Measurements from ENCODE around the gene SULT1A3. TPM values are rescaled to one million over a fixed set of nuclear protein-coding genes. Genes with fewer than 3 reads are reported as not detected.
"Not testable (repeated sequence)": the region's sequence is repeated elsewhere in the genome, so short reads cannot be mapped to it uniquely, and the experiment has no call there.

Gene SULT1A3
- total RNA-seq, 1 experiment from 2014 or later, result 6.5 TPM

DNA sequence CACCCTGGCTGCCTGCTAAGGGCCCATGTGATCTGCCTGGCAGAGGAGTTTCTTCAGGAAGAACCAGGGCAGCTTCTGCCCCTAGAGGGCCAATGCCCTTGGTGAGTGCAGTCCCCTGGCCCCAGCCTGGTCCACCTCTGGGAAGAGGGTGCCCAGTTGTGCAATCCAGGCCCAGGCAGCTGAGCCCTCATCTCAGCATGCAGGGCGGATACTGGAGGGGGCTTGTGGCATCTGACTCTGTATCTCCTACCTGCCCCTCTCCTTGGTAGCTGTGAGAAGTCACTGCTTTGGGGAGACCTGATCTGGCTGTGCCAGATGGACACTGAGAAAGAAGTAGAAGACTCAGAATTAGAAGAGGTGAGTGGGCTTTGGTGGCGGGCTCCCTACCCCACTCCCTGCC, 2.1 kb upstream of the SULT1A3 start:
- not testable (repeated sequence) for H3K27me3 ChIP-seq (ENCODE audit: control insufficient read depth, insufficient read depth, low read length); H3K36me3 ChIP-seq (replicated peaks; ENCODE audit: control insufficient read depth, insufficient read depth, low read length); DNase-seq; H3K4me3 ChIP-seq (ENCODE audit: insufficient read depth, low read depth, low read length)

DNA sequence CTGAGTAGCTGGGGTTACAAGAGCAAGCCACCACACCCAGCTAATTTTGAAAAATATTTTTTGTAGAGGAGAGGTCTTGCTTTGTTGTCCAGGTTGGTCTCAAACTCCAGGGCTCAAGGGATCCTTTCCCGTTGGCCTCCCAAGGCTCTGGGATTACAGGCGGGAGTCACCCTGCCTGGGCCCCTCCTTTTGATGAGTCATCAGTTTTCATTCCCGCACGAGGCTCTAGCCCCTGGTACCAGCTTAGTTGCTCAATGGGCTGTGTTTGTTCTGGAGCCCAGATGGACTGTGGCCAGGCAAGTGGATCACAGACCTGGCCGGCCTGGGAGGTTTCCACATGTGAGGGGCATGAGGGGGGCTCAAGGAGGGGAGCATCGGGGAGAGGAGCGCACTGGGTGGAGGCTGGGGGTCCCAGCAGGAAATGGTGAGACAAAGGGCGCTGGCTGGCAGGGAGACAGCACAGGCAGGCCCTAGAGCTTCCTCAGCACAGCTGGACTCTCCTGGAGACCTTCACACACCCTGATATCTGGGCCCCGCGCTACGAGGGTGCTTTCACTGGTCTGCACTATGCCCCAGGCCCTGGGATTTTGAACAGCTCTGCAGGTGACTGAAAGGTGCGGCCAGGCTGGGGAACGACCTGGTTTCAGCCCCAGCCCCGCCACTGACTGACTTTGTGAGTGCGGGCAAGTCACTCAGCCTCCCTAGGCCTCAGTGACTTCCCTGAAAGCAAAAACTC, 721 bp downstream of the SULT1A3 start:
- H3K4me3 ChIP-seq (ENCODE audit: insufficient read depth, low read depth, low read length); H3K27me3 ChIP-seq (ENCODE audit: control insufficient read depth, insufficient read depth, low read length); DNase-seq; H3K36me3 ChIP-seq (replicated peaks; ENCODE audit: control insufficient read depth, insufficient read depth, low read length): not testable (repeated sequence)

DNA sequence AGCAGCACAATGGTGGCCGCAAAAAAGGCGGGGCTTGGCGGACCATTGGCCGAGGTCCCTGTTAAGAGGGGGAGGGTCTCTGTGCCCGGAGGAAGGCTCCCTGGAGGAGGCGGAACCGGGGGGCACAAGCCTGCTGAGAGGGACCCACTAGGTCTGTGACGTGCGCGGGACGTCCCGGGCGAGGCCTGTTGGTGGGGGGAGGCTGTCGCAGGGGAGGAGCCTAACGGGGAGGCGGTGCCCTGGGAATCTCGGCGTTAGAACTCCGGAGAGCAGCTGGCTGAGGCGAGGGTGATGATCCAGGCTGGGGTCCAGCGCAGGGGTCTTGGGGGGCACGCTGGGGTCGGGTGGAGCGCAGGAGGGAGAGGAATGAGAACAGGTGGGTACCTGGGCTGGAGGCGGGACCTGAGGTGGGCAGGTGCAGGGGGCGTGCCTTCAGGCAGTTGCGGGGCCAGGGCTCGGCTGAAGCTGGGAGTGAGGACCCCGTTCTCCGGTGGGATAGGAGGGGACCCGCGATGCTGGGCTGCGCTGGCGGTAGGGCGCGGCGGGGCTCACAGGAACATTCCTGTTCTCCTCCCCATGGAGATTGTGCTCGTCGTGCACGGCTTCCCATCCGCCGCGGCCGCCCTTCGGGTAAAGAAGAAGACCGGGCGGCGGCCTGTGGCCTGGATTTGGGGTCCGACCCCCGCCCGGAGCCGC, 6.6 kb downstream of the SULT1A3 start:
- H3K4me3 ChIP-seq (ENCODE audit: insufficient read depth, low read depth, low read length), result peak overlapping the region; percentile 33; the same call in 1 of the 2 replicates
- not testable (repeated sequence) for DNase-seq

DNA sequence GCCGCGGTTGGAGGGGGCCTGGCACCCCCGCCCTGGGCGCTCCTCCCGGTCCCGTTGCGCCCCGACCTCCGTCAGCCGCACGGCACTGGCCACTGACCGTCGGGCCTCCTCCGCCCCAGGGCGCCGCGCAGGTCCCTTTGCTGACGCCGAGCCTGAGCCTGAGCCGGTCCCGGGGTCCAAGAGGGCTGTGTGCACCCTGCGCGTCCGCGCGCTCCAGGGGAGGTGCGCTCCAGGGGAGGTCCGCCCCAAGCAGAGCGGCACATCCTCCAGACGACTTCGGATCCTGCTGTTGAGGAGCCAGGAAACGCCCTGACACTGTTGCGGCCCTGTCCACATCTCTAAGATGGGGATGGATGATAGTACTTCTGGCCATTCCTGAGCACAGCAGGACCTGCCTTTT, 7.2 kb downstream of the SULT1A3 start:
- not testable (repeated sequence) for H3K27me3 ChIP-seq (ENCODE audit: control insufficient read depth, insufficient read depth, low read length); DNase-seq; H3K36me3 ChIP-seq (replicated peaks; ENCODE audit: control insufficient read depth, insufficient read depth, low read length); H3K4me3 ChIP-seq (ENCODE audit: insufficient read depth, low read depth, low read length)

More for the DNA sequence above, 6.6 kb downstream of the SULT1A3 start:
- not testable (repeated sequence) for H3K36me3 ChIP-seq (replicated peaks; ENCODE audit: control insufficient read depth, insufficient read depth, low read length); H3K27me3 ChIP-seq (ENCODE audit: control insufficient read depth, insufficient read depth, low read length)

DNA sequence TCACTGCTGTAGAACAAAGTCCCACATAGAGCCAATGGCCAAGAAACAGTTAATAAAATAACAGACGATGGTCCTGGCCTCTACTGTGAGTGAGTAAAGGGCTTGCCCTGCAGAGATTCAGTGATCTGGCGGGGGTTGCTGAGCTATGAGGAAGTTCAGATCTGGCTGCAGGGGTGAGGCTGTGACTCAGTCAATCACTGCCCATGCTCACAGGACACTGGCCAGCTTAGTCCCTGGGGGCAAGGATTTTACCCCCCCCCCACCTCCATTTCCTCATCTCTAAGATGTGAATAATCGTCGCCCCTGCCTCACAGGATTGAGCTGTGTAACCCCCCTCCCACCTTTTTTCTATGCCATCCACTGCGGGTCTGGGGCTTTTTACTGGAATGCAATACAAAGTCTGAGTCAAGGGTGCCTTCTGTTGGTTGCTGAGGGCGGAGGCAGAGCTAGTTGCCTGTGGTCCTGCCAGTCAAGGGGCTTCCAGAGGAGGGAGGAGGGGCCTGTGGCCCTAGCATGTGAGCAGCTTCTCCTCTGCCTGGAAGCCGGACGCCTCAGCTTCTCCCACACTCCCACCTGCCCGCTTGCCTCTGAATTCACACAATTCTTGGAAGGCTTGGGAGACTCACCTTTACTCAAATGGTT, 8.1 kb downstream of the SULT1A3 start:
- H3K27me3 ChIP-seq (ENCODE audit: control insufficient read depth, insufficient read depth, low read length); H3K4me3 ChIP-seq (ENCODE audit: insufficient read depth, low read depth, low read length); H3K36me3 ChIP-seq (replicated peaks; ENCODE audit: control insufficient read depth, insufficient read depth, low read length); DNase-seq: not testable (repeated sequence)

DNA sequence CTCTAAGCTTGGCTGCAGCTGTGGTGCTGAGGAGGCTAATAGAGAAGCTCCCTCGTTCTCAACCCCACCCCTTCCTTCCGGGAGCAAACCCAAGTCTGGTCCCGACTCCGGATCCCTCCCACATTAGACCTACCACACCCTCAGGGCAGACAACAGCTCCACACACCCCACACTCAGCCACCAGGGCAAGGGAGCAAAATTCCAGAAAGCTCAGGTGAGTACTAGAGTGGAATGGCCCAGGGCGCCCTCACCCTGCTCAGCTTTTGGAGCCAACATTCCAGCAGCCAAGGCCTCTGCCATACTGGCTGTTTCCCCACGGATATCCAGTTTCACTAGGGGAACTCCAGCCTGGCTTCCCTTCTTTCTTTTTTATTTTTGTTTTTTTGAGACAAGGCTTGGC, 10.0 kb downstream of the SULT1A3 start:
- not testable (repeated sequence) for H3K27me3 ChIP-seq (ENCODE audit: control insufficient read depth, insufficient read depth, low read length); H3K4me3 ChIP-seq (ENCODE audit: insufficient read depth, low read depth, low read length); DNase-seq; H3K36me3 ChIP-seq (replicated peaks; ENCODE audit: control insufficient read depth, insufficient read depth, low read length)

DNA sequence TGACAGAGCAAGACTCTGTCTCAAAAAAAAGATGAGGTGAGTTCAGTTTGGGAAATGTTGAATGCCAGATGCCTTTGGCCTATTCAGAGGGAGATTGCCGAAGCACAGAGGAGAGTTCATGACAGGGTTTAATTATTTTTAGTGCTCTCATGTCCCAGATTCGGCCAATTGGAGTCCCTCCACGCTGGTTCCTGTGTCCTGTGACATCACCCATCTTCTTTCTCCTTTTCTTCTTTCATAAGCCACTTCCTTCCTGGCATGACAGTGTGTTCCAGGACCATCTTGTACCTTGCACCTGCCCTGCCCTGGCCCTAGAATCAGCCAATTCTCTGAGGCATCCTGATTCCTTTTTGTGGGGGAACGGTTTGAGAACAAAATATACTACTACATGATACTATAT, 12.4 kb downstream of the SULT1A3 start:
- not testable (repeated sequence) for DNase-seq; H3K4me3 ChIP-seq (ENCODE audit: insufficient read depth, low read depth, low read length); H3K36me3 ChIP-seq (replicated peaks; ENCODE audit: control insufficient read depth, insufficient read depth, low read length); H3K27me3 ChIP-seq (ENCODE audit: control insufficient read depth, insufficient read depth, low read length)

DNA sequence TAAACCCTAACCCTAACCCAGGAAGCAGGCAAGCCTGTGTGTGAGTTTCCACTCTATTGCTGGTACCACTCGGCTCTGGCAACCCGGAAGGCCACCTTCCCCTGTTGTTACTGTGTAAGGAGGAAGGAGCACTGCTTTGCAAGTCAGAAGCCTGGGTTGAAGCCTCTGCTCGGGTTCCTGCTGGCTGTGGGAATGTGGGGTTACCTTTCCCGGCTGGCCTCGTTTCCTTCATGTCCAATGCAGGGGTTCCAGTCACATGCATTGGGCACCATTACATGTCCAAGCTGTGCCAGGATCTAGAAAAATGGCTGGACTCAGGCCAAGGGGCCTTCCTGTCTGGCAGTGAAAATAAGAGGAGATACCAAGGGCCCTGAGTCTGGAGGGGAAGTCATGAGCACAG, 18.0 kb downstream of the SULT1A3 start:
- not testable (repeated sequence) for H3K27me3 ChIP-seq (ENCODE audit: control insufficient read depth, insufficient read depth, low read length); H3K4me3 ChIP-seq (ENCODE audit: insufficient read depth, low read depth, low read length); DNase-seq; H3K36me3 ChIP-seq (replicated peaks; ENCODE audit: control insufficient read depth, insufficient read depth, low read length)

DNA sequence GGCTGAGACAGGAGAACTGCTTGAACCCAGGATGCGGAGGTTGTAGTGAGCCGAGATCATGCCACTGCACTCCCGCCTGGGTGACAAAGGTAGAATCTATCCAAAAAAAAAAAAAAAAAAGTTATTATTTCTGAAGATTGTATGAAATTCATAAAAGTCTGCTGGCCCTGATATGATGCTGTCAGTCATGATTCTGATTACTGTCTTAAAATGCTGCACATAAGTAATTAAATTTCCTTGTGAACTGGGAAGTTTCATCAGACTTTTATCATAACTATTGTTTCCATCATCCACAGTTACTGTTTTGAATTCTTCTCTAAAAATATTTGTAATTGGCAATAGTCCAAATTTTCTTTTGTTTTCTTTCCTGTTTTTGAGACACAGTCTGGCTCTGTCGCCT, 49.3 kb downstream of the SULT1A3 start, which contains the start of gene NPIPB13:
NPIPB13 (minus strand) TSS at position 101 of the 400 bp plus-strand sequence. CDS start 2,906 bp downstream, outside the sequence.
- not testable (repeated sequence) for DNase-seq

More for the DNA sequence above, 49.3 kb downstream of the SULT1A3 start, which contains the start of gene NPIPB13:
- not testable (repeated sequence) for H3K36me3 ChIP-seq (replicated peaks; ENCODE audit: control insufficient read depth, insufficient read depth, low read length); H3K27me3 ChIP-seq (ENCODE audit: control insufficient read depth, insufficient read depth, low read length); H3K4me3 ChIP-seq (ENCODE audit: insufficient read depth, low read depth, low read length)

Other genes starting within 250 kb of the SULT1A3 start
- 88.0 and 97.6 TPM in 2 replicates for gene TMEM219, start 237.2 kb upstream of the SULT1A3 start, total RNA-seq (2014; rRNA removed; shearing (Covaris generic))
- 39.9 and 41.3 TPM in 2 replicates for gene TAOK2, start 225.4 kb upstream of the SULT1A3 start, total RNA-seq (2014; rRNA removed; shearing (Covaris generic))
- gene HIRIP3, start 203.6 kb upstream of the SULT1A3 start, total RNA-seq (2014; rRNA removed; shearing (Covaris generic)), result 19.0 and 20.5 TPM in 2 replicates
- gene INO80E, start 203.0 kb upstream of the SULT1A3 start, total RNA-seq (2014; rRNA removed; shearing (Covaris generic)), result 58.7 and 91.9 TPM in 2 replicates
- gene DOC2A, start 188.2 kb upstream of the SULT1A3 start, total RNA-seq (2014; rRNA removed; shearing (Covaris generic)), result 4.1 and 5.3 TPM in 2 replicates
- gene C16orf92, start 176.1 kb upstream of the SULT1A3 start, total RNA-seq (2014; rRNA removed; shearing (Covaris generic)), result not detected in 2 replicates
- gene TLCD3B, start 168.0 kb upstream of the SULT1A3 start, total RNA-seq (2014; rRNA removed; shearing (Covaris generic)), result 3.0 and 5.5 TPM in 2 replicates
- 1,524 and 1,553 TPM in 2 replicates for gene ALDOA, start 133.5 kb upstream of the SULT1A3 start, total RNA-seq (2014; rRNA removed; shearing (Covaris generic))
- 201 and 256 TPM in 2 replicates for gene PPP4C, start 123.3 kb upstream of the SULT1A3 start, total RNA-seq (2014; rRNA removed; shearing (Covaris generic))
- gene TBX6, start 107.3 kb upstream of the SULT1A3 start, total RNA-seq (2014; rRNA removed; shearing (Covaris generic)), result 2.9 and 4.6 TPM in 2 replicates
- 22.8 and 26.9 TPM in 2 replicates for gene YPEL3, start 103.0 kb upstream of the SULT1A3 start, total RNA-seq (2014; rRNA removed; shearing (Covaris generic))
- gene GDPD3, start 85.7 kb upstream of the SULT1A3 start, total RNA-seq (2014; rRNA removed; shearing (Covaris generic)), result 0.31 and 1.8 TPM in 2 replicates
- gene MAPK3, start 76.0 kb upstream of the SULT1A3 start, total RNA-seq (2014; rRNA removed; shearing (Covaris generic)), result 35.0 and 37.2 TPM in 2 replicates
- gene CORO1A, start 15.7 kb upstream of the SULT1A3 start, total RNA-seq (2014; rRNA removed; shearing (Covaris generic)), result 5.8 and 5.9 TPM in 2 replicates
- gene BOLA2B, start 5.6 kb upstream of the SULT1A3 start, total RNA-seq (2014; rRNA removed; shearing (Covaris generic)), result 31.2 and 63.1 TPM in 2 replicates
- gene SLX1A, start 5.4 kb upstream of the SULT1A3 start, total RNA-seq (2014; rRNA removed; shearing (Covaris generic)), result 81.0 and 83.6 TPM in 2 replicates
- gene NPIPB13, start 49.2 kb downstream of the SULT1A3 start, total RNA-seq (2014; rRNA removed; shearing (Covaris generic)), result 1.0 TPM in 1 of 2 replicates, not detected in the other
- gene CD2BP2, start 156.1 kb downstream of the SULT1A3 start, total RNA-seq (2014; rRNA removed; shearing (Covaris generic)), result 44.2 and 45.2 TPM in 2 replicates
- gene TBC1D10B, start 171.2 kb downstream of the SULT1A3 start, total RNA-seq (2014; rRNA removed; shearing (Covaris generic)), result 35.8 and 38.4 TPM in 2 replicates
- 3.4 TPM in 1 of 2 replicates, not detected in the other for gene MYL11, start 175.5 kb downstream of the SULT1A3 start, total RNA-seq (2014; rRNA removed; shearing (Covaris generic))
- 0.18 and 0.80 TPM in 2 replicates for gene SEPTIN1, start 183.3 kb downstream of the SULT1A3 start, total RNA-seq (2014; rRNA removed; shearing (Covaris generic))
- gene ZNF48, start 196.2 kb downstream of the SULT1A3 start, total RNA-seq (2014; rRNA removed; shearing (Covaris generic)), result 38.8 and 46.3 TPM in 2 replicates
- gene ZNF771, start 208.4 kb downstream of the SULT1A3 start, total RNA-seq (2014; rRNA removed; shearing (Covaris generic)), result 10.6 and 13.5 TPM in 2 replicates
- gene DCTPP1, start 230.8 kb downstream of the SULT1A3 start, total RNA-seq (2014; rRNA removed; shearing (Covaris generic)), result 56.4 and 74.2 TPM in 2 replicates
- 8.2 and 9.8 TPM in 2 replicates for gene SEPHS2, start 246.6 kb downstream of the SULT1A3 start, total RNA-seq (2014; rRNA removed; shearing (Covaris generic))